ENCODE results near the gene MASTL. TPM values are rescaled to one million over a fixed set of nuclear protein-coding genes. Genes with fewer than 3 reads are reported as not detected.
"Not testable (repeated sequence)": the region's sequence is repeated elsewhere in the genome, so short reads cannot be mapped to it uniquely, and the experiment has no call there.

The MASTL gene
- total RNA-seq, 3 donors from 2014 or later = 7.5 to 12.0 (median 9.3) TPM

GRCh38 chr10:27153845-27154193 is 1.3 kb upstream of the MASTL start:
- Histone ChIP-seq H3K27me3 (no peaks in the 10 kb centered on the region), H3K27ac (peak overlapping the region; percentile 99 to 100), H3K9me3 (no peaks in the 10 kb centered on the region), H3K4me3 (peak overlapping the region; percentile 82 to 88 (median 86)), H3K4me1 (peaks cover 0 to 11% of the 10 kb centered on the region in 2 donors), H3K36me3 (no peaks in the 10 kb centered on the region)
- no peak for TF ChIP-seq POLR2AphosphoS5 (IDR thresholded peaks at IDR 0.05)
- no peak for TF ChIP-seq CTCF (IDR thresholded peaks at IDR 0.05)
- no peak for TF ChIP-seq POLR2A (IDR thresholded peaks at IDR 0.05)
- no peak for DNase-seq (ENCODE audit: low spot score in 2 of 2)
- intact Hi-C loops (cut with DNase I; ENCODE audit: low total_unique reads) = no loop called here

GRCh38 chr10:27156566-27156965 is 1.4 kb downstream of the MASTL start:
- Histone ChIP-seq H3K4me1 (peaks cover 0 to 11% of the 10 kb centered on the region in 2 donors), H3K4me3 (peak overlapping the region; percentile 82 to 88 (median 86)), H3K27ac (peak overlapping the region; percentile 99 to 100)
- H3K36me3 ChIP-seq; H3K27me3 ChIP-seq; H3K9me3 ChIP-seq; intact Hi-C loops (cut with DNase I; ENCODE audit: low total_unique reads); DNase-seq (ENCODE audit: low spot score in 2 of 2): not testable (repeated sequence)

GRCh38 chr10:27157150-27157549 is 2.0 kb downstream of the MASTL start:
- no peaks in the 10 kb centered on the region for H3K27me3 ChIP-seq
- no peak for DNase-seq (ENCODE audit: low spot score in 2 of 2)
- TF ChIP-seq POLR2AphosphoS5 (IDR thresholded peaks at IDR 0.05) (no peak), POLR2A (IDR thresholded peaks at IDR 0.05) (no peak), CTCF (IDR thresholded peaks at IDR 0.05) (no peak)
- no peak overlapping the region for H3K27ac ChIP-seq
- H3K36me3 ChIP-seq = no peaks in the 10 kb centered on the region
- no peaks in the 10 kb centered on the region for H3K9me3 ChIP-seq
- intact Hi-C loops (cut with DNase I; ENCODE audit: low total_unique reads) = no loop called here
- no peak overlapping the region for H3K4me3 ChIP-seq
- peaks cover 0 to 9% of the 10 kb centered on the region in 2 donors for H3K4me1 ChIP-seq

- no peak for DNase-seq (ENCODE audit: low spot score in 2 of 2)
- Histone ChIP-seq H3K4me1 (no peaks in the 10 kb centered on the region), H3K27ac (no peak overlapping the region), H3K4me3 (no peak overlapping the region), H3K36me3 (no peaks in the 10 kb centered on the region), H3K27me3 (no peaks in the 10 kb centered on the region), H3K9me3 (no peaks in the 10 kb centered on the region)
- no peak for TF ChIP-seq POLR2AphosphoS5 (IDR thresholded peaks at IDR 0.05)
- no peak for TF ChIP-seq CTCF (IDR thresholded peaks at IDR 0.05)
- TF ChIP-seq POLR2A (IDR thresholded peaks at IDR 0.05) = no peak
- intact Hi-C loops (cut with DNase I; ENCODE audit: low total_unique reads) = no loop called here
Measured at GRCh38 chr10:27158421-27158820, 3.3 kb downstream of the MASTL start.

- no peak for TF ChIP-seq POLR2AphosphoS5 (IDR thresholded peaks at IDR 0.05)
- no peak for TF ChIP-seq POLR2A (IDR thresholded peaks at IDR 0.05)
- TF ChIP-seq CTCF (IDR thresholded peaks at IDR 0.05) = no peak
- no peak overlapping the region for H3K4me3 ChIP-seq
- peaks cover 4% of the 10 kb centered on the region for H3K36me3 ChIP-seq
- H3K9me3 ChIP-seq = no peaks in the 10 kb centered on the region
- intact Hi-C loops (cut with DNase I; ENCODE audit: low total_unique reads) = no loop called here
- H3K27me3 ChIP-seq = no peaks in the 10 kb centered on the region
- no peaks in the 10 kb centered on the region for H3K4me1 ChIP-seq
- no peak overlapping the region for H3K27ac ChIP-seq
- no peak for DNase-seq (ENCODE audit: low spot score in 2 of 2)
Measured at GRCh38 chr10:27169849-27170248, 14.7 kb downstream of the MASTL start.

GRCh38 chr10:27188259-27188658 is 33.1 kb downstream of the MASTL start:
- no peaks in the 10 kb centered on the region for H3K4me1 ChIP-seq
- no peaks in the 10 kb centered on the region for H3K27me3 ChIP-seq
- H3K27ac ChIP-seq = no peak overlapping the region
- no peak overlapping the region for H3K4me3 ChIP-seq
- intact Hi-C loops (cut with DNase I; ENCODE audit: low total_unique reads) = no loop called here
- H3K9me3 ChIP-seq = no peaks in the 10 kb centered on the region
- no peaks in the 10 kb centered on the region for H3K36me3 ChIP-seq
- DNase-seq (ENCODE audit: low spot score in 2 of 2) = no peak
- TF ChIP-seq CTCF (IDR thresholded peaks at IDR 0.05) (no peak), POLR2AphosphoS5 (IDR thresholded peaks at IDR 0.05) (no peak), POLR2A (IDR thresholded peaks at IDR 0.05) (no peak)
